Lung (tissue), 12 donors: ENCODE data around the gene MTG1. TPM values are rescaled to one million over a fixed set of nuclear protein-coding genes. Genes with fewer than 3 reads are reported as not detected.

Experiments used
- ATAC-seq: fragments of 200-7000 bp; cut with Tn5 transposase; one replicate; pipeline ENCODE4 v1.9.1; 2020; ENCODE audit warnings: moderate number of reproducible peaks; ENCODE audit not compliant: insufficient read depth, low FRiP score
- DNase-seq, 3 donors: peaks; one replicate each; pipeline ENCODE4 v3.0.0-alpha.2; 2013 to 2017
- H3K27ac ChIP-seq, 2 donors: one replicate each; pipeline ENCODE4 v1.5.1; 2013; ENCODE audit warnings: mild to moderate bottlenecking in 2 of 2, moderate library complexity in 2 of 2, control low read depth in 1 of 2, inconsistent platforms in 1 of 2, low read depth in 1 of 2, low read length in 1 of 2
- H3K27me3 ChIP-seq, 3 donors: one replicate each; pipeline ENCODE4 v1.5.1; 2013; ENCODE audit warnings: low read length in 2 of 3; ENCODE audit not compliant: control insufficient read depth in 3 of 3, insufficient read depth in 3 of 3
- H3K36me3 ChIP-seq, 4 donors: one replicate each; pipeline ENCODE4 v1.5.1; 2013; ENCODE audit warnings: low read length in 4 of 4, mild to moderate bottlenecking in 1 of 4, moderate library complexity in 1 of 4; ENCODE audit not compliant: control insufficient read depth in 4 of 4, insufficient read depth in 4 of 4
- H3K4me1 ChIP-seq, 5 donors: one replicate each; pipeline ENCODE4 v1.5.1; 2013; ENCODE audit warnings: low read length in 5 of 5, mild to moderate bottlenecking in 2 of 5, moderate library complexity in 1 of 5; ENCODE audit not compliant: control insufficient read depth in 5 of 5, insufficient read depth in 5 of 5
- H3K4me3 ChIP-seq: one replicate; pipeline ENCODE4 v1.5.1; 2013; ENCODE audit warnings: mild to moderate bottlenecking, control low read depth, moderate library complexity
- H3K9ac ChIP-seq, 2 donors: one replicate each; pipeline ENCODE4 v1.5.1; 2013; ENCODE audit warnings: low read length in 2 of 2, control low read depth in 1 of 2; ENCODE audit not compliant: insufficient read depth in 1 of 2
- H3K9me3 ChIP-seq, 4 donors: one replicate each; pipeline ENCODE4 v1.5.1; 2013; ENCODE audit warnings: low read length in 3 of 4, mild to moderate bottlenecking in 1 of 4, moderate library complexity in 1 of 4; ENCODE audit not compliant: control insufficient read depth in 4 of 4, insufficient read depth in 3 of 4
- CTCF ChIP-seq: IDR thresholded peaks from 2 replicates; pipeline ENCODE4 v1.5.1; 2012; ENCODE audit warnings: mild to moderate bottlenecking; ENCODE audit errors: control extremely low read depth, extremely low read depth
- WGBS, 2 donors: extraction: QIAGEN DNeasy Blood & Tissue Kit; methylation state at CpG; one replicate each; pipeline ENCODE4 v1.1.7; 2013; 5-methylcytosine and 5-hydroxymethylcytosine counted together
- polyA plus RNA-seq, 2 donors: library from polyadenylated mRNA; stranded (reverse); fragments of 200-250 nt; gene quantifications; one replicate each; pipeline ENCODE4 v1.2.1, GENCODE V29; 2013
- total RNA-seq, 2 donors: library from RNA; depleted of rRNA in 1 of 2; stranded (reverse); fragments of >200 nt in 1 of 2; gene quantifications; one replicate each; pipeline ENCODE4 v1.2.1, GENCODE V29; 2014 to 2021
- donor health status: control.
- donor health status: control.
- donor health status: Bipolar disorder and iron deficiency.
- donor health status: healthy.
- donor health status: DM: yes; HTN: yes; CAD: no.

The MTG1 gene
- total and polyA plus RNA-seq, 4 donors: 36.4 to 51.8 (median 44.5) TPM

GRCh38 chr10:133461841-133462240, 67.9 kb downstream of the MTG1 start:
- Histone ChIP-seq H3K36me3 (no peaks in the 10 kb centered on the region), H3K27me3 (peaks cover 0 to 16% (median 0%) of the 10 kb centered on the region in 3 donors), H3K9me3 (peaks cover 0 to 4% (median 0%) of the 10 kb centered on the region in 4 donors), H3K4me3 (no peak overlapping the region), H3K4me1 (no peaks in the 10 kb centered on the region), H3K27ac (no peak overlapping the region), H3K9ac (no peak overlapping the region)
- no peak for TF ChIP-seq CTCF
- DNase-seq (no peak), ATAC-seq (no peak)
- 77 to 84% methylated on average over 8 of the region's 8 CpGs for WGBS, 2 donors

- Histone ChIP-seq H3K4me1 (no peaks in the 10 kb centered on the region), H3K9ac (no peak overlapping the region), H3K36me3 (no peaks in the 10 kb centered on the region), H3K4me3 (no peak overlapping the region), H3K9me3 (peaks cover 0 to 9% (median 0%) of the 10 kb centered on the region in 4 donors), H3K27me3 (peaks cover 0 to 16% (median 0%) of the 10 kb centered on the region in 3 donors), H3K27ac (no peak overlapping the region)
- no peak for TF ChIP-seq CTCF
- 91% methylated on average over 10 of the region's 10 CpGs for WGBS, 2 donors
- no peak for ATAC-seq
- no peak for DNase-seq
These were observed 68.8 kb downstream of the MTG1 start for GRCh38 chr10:133462512-133463305.

- no peak for DNase-seq
- Histone ChIP-seq H3K9ac (no peak overlapping the region), H3K4me1 (no peaks in the 10 kb centered on the region), H3K4me3 (no peak overlapping the region), H3K27me3 (peaks cover 0 to 16% (median 0%) of the 10 kb centered on the region in 3 donors), H3K9me3 (peaks cover 0 to 9% (median 0%) of the 10 kb centered on the region in 4 donors), H3K27ac (no peak overlapping the region), H3K36me3 (no peaks in the 10 kb centered on the region)
- WGBS, 2 donors: 93 to 96% methylated on average over 10 to 12 of the region's 12 CpGs
- no peak for ATAC-seq
- no peak for TF ChIP-seq CTCF
These were observed 70.7 kb downstream of the MTG1 start for GRCh38 chr10:133464582-133465031.
